PC-9 (cell line): ENCODE data around the gene IKZF1.

ENCODE experiments used
- EZH2 ChIP-seq: fragments of 200-600 bp; sonication (generic); IDR thresholded peaks from 2 replicates; pipeline ENCODE4 v1.8.0; 2017; ENCODE audit warnings: antibody characterized with exemption, low read depth
- TF ChIP-seq, protein P1 (sequence below): fragments of 200-600 bp; sonication (generic); conservative IDR thresholded peaks from 2 replicates; pipeline ENCODE4 v1.6.1; 2017; ENCODE audit warnings: mixed run types, antibody characterized with exemption, mild to moderate bottlenecking, moderate library complexity

DNA sequence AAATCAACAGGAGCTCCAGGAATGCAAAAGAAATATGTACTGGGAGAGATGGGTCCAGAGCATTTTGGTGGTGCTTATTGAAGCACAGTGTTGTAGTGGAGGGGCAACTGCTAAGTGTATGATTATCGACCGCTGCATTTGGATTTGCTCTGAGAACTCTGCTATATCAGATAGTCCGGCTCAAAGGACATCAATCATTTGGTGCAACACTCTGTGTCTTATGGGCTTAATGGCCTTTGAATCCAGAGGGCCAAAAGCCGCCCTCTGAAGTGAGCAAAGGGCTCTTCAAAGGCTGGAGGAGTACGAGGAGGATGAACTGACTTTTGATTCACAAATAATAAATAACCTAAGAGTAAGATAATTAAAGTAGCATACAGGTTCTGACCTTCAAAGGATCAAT, 9.4 kb upstream of the IKZF1 start:
- TF ChIP-seq, protein P1, sequence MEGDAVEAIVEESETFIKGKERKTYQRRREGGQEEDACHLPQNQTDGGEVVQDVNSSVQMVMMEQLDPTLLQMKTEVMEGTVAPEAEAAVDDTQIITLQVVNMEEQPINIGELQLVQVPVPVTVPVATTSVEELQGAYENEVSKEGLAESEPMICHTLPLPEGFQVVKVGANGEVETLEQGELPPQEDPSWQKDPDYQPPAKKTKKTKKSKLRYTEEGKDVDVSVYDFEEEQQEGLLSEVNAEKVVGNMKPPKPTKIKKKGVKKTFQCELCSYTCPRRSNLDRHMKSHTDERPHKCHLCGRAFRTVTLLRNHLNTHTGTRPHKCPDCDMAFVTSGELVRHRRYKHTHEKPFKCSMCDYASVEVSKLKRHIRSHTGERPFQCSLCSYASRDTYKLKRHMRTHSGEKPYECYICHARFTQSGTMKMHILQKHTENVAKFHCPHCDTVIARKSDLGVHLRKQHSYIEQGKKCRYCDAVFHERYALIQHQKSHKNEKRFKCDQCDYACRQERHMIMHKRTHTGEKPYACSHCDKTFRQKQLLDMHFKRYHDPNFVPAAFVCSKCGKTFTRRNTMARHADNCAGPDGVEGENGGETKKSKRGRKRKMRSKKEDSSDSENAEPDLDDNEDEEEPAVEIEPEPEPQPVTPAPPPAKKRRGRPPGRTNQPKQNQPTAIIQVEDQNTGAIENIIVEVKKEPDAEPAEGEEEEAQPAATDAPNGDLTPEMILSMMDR, result no peak
- no peak for TF ChIP-seq EZH2
